ENCODE results near the gene PTGER4. TPM values are rescaled to one million over a fixed set of nuclear protein-coding genes. Genes with fewer than 3 reads are reported as not detected.

Gene PTGER4
- total RNA-seq, 1 experiment from 2014 or later = 0.16 TPM

- H3K4me3 Mint-ChIP-seq (ENCODE audit: unreplicated experiment) = no peak overlapping the region
- Histone ChIP-seq H3K4me1 (peaks cover 9% of the 10 kb centered on the region), H3K36me3 (ENCODE audit: control insufficient read depth, insufficient read depth, low read length) (no peaks in the 10 kb centered on the region), H3K9me3 (no peaks in the 10 kb centered on the region), H3K27me3 (replicated peaks; ENCODE audit: control insufficient read depth, insufficient read depth, low read length) (peaks cover 18% of the 10 kb centered on the region), H3K4me3 (ENCODE audit: low read depth, low read length) (no peak overlapping the region)
- CTCF ChIA-PET = no interaction called here
- H3K27ac Mint-ChIP-seq (ENCODE audit: unreplicated experiment) = no peak overlapping the region
- BruUV-seq (replicated peaks) = no TSS peak
- H3K27me3 Mint-ChIP-seq (ENCODE audit: insufficient read depth, unreplicated experiment) = peaks cover 43% of the 10 kb centered on the region
- H3K4me1 Mint-ChIP-seq (ENCODE audit: low read depth, unreplicated experiment) = peaks cover 8% of the 10 kb centered on the region
- peaks cover 5% of the 10 kb centered on the region for H3K36me3 Mint-ChIP-seq (ENCODE audit: insufficient read depth, unreplicated experiment)
- intact Hi-C loops (cut with micrococcal nuclease; ENCODE audit: unreplicated experiment) = no loop called here
- no peak for TF ChIP-seq CTCF (IDR thresholded peaks at IDR 0.05; ENCODE audit: insufficient read depth in 1 of 2, low read depth in 1 of 2, low read length in 1 of 2, severe bottlenecking in 1 of 2, unreplicated experiment in 1 of 2)
- no peak for DNase-seq
- POLR2A ChIA-PET = no interaction called here
- H3K9me3 Mint-ChIP-seq (ENCODE audit: unreplicated experiment) = no peaks in the 10 kb centered on the region
Measured at GRCh38 chr5:40678026-40678425, 1.7 kb upstream of the PTGER4 start.

GRCh38 chr5:40678460-40679147 is 1.1 kb upstream of the PTGER4 start:
- no peaks in the 10 kb centered on the region for H3K36me3 ChIP-seq (ENCODE audit: control insufficient read depth, insufficient read depth, low read length)
- H3K4me3 Mint-ChIP-seq (ENCODE audit: unreplicated experiment) = peak overlapping the region; percentile 85
- no peaks in the 10 kb centered on the region for H3K9me3 ChIP-seq
- peaks cover 8% of the 10 kb centered on the region for H3K4me1 Mint-ChIP-seq (ENCODE audit: low read depth, unreplicated experiment)
- intact Hi-C loops (cut with micrococcal nuclease; ENCODE audit: unreplicated experiment) = no loop called here
- H3K4me1 ChIP-seq = peaks cover 9% of the 10 kb centered on the region
- ChIA-PET POLR2A (no interaction called here), CTCF (no interaction called here)
- DNase-seq = no peak
- H3K27ac Mint-ChIP-seq (ENCODE audit: unreplicated experiment) = no peak overlapping the region
- TF ChIP-seq CTCF (IDR thresholded peaks at IDR 0.05; ENCODE audit: insufficient read depth in 1 of 2, low read depth in 1 of 2, low read length in 1 of 2, severe bottlenecking in 1 of 2, unreplicated experiment in 1 of 2) = no peak
- peaks cover 5% of the 10 kb centered on the region for H3K36me3 Mint-ChIP-seq (ENCODE audit: insufficient read depth, unreplicated experiment)
- H3K27me3 ChIP-seq (replicated peaks; ENCODE audit: control insufficient read depth, insufficient read depth, low read length) = peaks cover 15% of the 10 kb centered on the region
- no TSS peak for BruUV-seq (replicated peaks)
- H3K4me3 ChIP-seq (ENCODE audit: low read depth, low read length) = peak overlapping the region; percentile 52
- H3K9me3 Mint-ChIP-seq (ENCODE audit: unreplicated experiment) = no peaks in the 10 kb centered on the region
- H3K27me3 Mint-ChIP-seq (ENCODE audit: insufficient read depth, unreplicated experiment) = peaks cover 41% of the 10 kb centered on the region

GRCh38 chr5:40679148-40679912 is 385 bp upstream of the PTGER4 start:
- no peaks in the 10 kb centered on the region for H3K9me3 ChIP-seq
- Mint-ChIP-seq H3K4me1 (ENCODE audit: low read depth, unreplicated experiment) (peaks cover 8% of the 10 kb centered on the region), H3K36me3 (ENCODE audit: insufficient read depth, unreplicated experiment) (peaks cover 5% of the 10 kb centered on the region), H3K4me3 (ENCODE audit: unreplicated experiment) (peak overlapping the region; percentile 85), H3K27ac (ENCODE audit: unreplicated experiment) (no peak overlapping the region), H3K27me3 (ENCODE audit: insufficient read depth, unreplicated experiment) (peaks cover 41% of the 10 kb centered on the region), H3K9me3 (ENCODE audit: unreplicated experiment) (no peaks in the 10 kb centered on the region)
- TF ChIP-seq CTCF (IDR thresholded peaks at IDR 0.05; ENCODE audit: insufficient read depth in 1 of 2, low read depth in 1 of 2, low read length in 1 of 2, severe bottlenecking in 1 of 2, unreplicated experiment in 1 of 2) = no peak
- peaks cover 9% of the 10 kb centered on the region for H3K4me1 ChIP-seq
- H3K36me3 ChIP-seq (ENCODE audit: control insufficient read depth, insufficient read depth, low read length) = no peaks in the 10 kb centered on the region
- CTCF ChIA-PET = interaction anchor here (0.6 to 0.7 kb wide), 3 partner anchors 663 to 1042 kb away, joined by 3 read pairs; no protein-coding TSS in a partner anchor
- BruUV-seq (replicated peaks) = no TSS peak
- peak overlapping the region; percentile 52 for H3K4me3 ChIP-seq (ENCODE audit: low read depth, low read length)
- intact Hi-C loops (cut with micrococcal nuclease; ENCODE audit: unreplicated experiment) = no loop called here
- DNase-seq = peak; percentile 80 to 87
- H3K27me3 ChIP-seq (replicated peaks; ENCODE audit: control insufficient read depth, insufficient read depth, low read length) = peaks cover 15% of the 10 kb centered on the region
- POLR2A ChIA-PET = no interaction called here

Measured in Caco-2 (cell line).